Right ventricle myocardium inferior (tissue), 1 donor: ENCODE measurements around the gene VTI1A. TPM values are rescaled to one million over a fixed set of nuclear protein-coding genes. Genes with fewer than 3 reads are reported as not detected.

Experiments used
- ATAC-seq: fragments of 200-7000 bp; cut with Tn5 transposase; one replicate; pipeline ENCODE4 v1.9.1; 2020; ENCODE audit warnings: mild to moderate bottlenecking, moderate library complexity
- DNase-seq: peaks from one replicate; pipeline ENCODE4 v3.0.0; 2021; ENCODE audit errors: missing footprints
- intact Hi-C: fragments of 100-400 bp; cut with DNase I; formaldehyde crosslinking; loops from one replicate; pipeline ENCODE4 v1.11.0; 2022
- total RNA-seq: library from RNA; stranded (reverse); fragmentation: NEBNext Ultra II Directional; extraction: Animal tissue kit (Norgen Biotek cat#: 25700); gene quantifications from one replicate; pipeline ENCODE4 v1.2.1, GENCODE V29; 2021
- donor health status: DM: no; HTN: yes; CAD: no; lungs with severe emphysema.

VTI1A gene
- total RNA-seq, 1 donor from 2014 or later, result 21.2 TPM

- intact Hi-C loops, result no loop called here
- DNase-seq (no peak), ATAC-seq (no peak)
Observed at GRCh38 chr10:112689327-112690072, 242.5 kb downstream of the VTI1A start.

GRCh38 chr10:112695539-112695938 is 248.5 kb downstream of the VTI1A start:
- ATAC-seq (no peak), DNase-seq (no peak)
- intact Hi-C loops, result no loop called here

- ATAC-seq (no peak), DNase-seq (no peak)
- intact Hi-C loops, result no loop called here
Observed at GRCh38 chr10:112696592-112696991, 249.6 kb downstream of the VTI1A start.

- no peak for ATAC-seq
Observed at GRCh38 chr10:112698133-112698817, 251.3 kb downstream of the VTI1A start.

GRCh38 chr10:112698818-112699164 is 251.8 kb downstream of the VTI1A start:
- intact Hi-C loops, result no loop called here
- no peak for DNase-seq

More at GRCh38 chr10:112698133-112698817, 251.3 kb downstream of the VTI1A start:
- intact Hi-C loops, result no loop called here
- DNase-seq, result no peak

GRCh38 chr10:112700215-112700671 is 253.2 kb downstream of the VTI1A start:
- intact Hi-C loops, result no loop called here
- DNase-seq (no peak), ATAC-seq (no peak)

More at GRCh38 chr10:112698818-112699164, 251.8 kb downstream of the VTI1A start:
- peak; percentile 46 for ATAC-seq

- ATAC-seq (no peak), DNase-seq (no peak)
- intact Hi-C loops, result no loop called here
Observed at GRCh38 chr10:112701211-112701877, 254.3 kb downstream of the VTI1A start.

- intact Hi-C loops, result no loop called here
- ATAC-seq (no peak), DNase-seq (no peak)
Observed at GRCh38 chr10:112701878-112702255, 254.9 kb downstream of the VTI1A start.

GRCh38 chr10:112706577-112706976 is 259.6 kb downstream of the VTI1A start:
- ATAC-seq, result no peak
- DNase-seq, result no peak
- intact Hi-C loops, result no loop called here

- ATAC-seq, result no peak
- intact Hi-C loops, result no loop called here
- DNase-seq, result no peak
Observed at GRCh38 chr10:112708461-112708860, 261.4 kb downstream of the VTI1A start.

GRCh38 chr10:112710528-112710927 is 263.5 kb downstream of the VTI1A start:
- DNase-seq (no peak), ATAC-seq (no peak)
- intact Hi-C loops, result no loop called here

GRCh38 chr10:112711366-112711765 is 264.4 kb downstream of the VTI1A start:
- ATAC-seq (no peak), DNase-seq (no peak)
- intact Hi-C loops, result no loop called here

- intact Hi-C loops, result no loop called here
- DNase-seq (no peak), ATAC-seq (no peak)
Observed at GRCh38 chr10:112712536-112712935, 265.5 kb downstream of the VTI1A start.

- DNase-seq (no peak), ATAC-seq (no peak)
- intact Hi-C loops, result no loop called here
Observed at GRCh38 chr10:112713411-112713810, 266.4 kb downstream of the VTI1A start.

- no peak for ATAC-seq
- no peak for DNase-seq
- intact Hi-C loops, result no loop called here
Observed at GRCh38 chr10:112715581-112715980, 268.6 kb downstream of the VTI1A start.

- intact Hi-C loops, result no loop called here
- ATAC-seq (no peak), DNase-seq (no peak)
Observed at GRCh38 chr10:112716076-112716475, 269.1 kb downstream of the VTI1A start.

GRCh38 chr10:112716924-112717413 is 270.0 kb downstream of the VTI1A start:
- no peak for ATAC-seq
- intact Hi-C loops, result no loop called here
- no peak for DNase-seq

GRCh38 chr10:112720178-112720577 is 273.2 kb downstream of the VTI1A start:
- DNase-seq (no peak), ATAC-seq (no peak)
- intact Hi-C loops, result loop anchor here (5.0 kb wide), 3 partner anchors 397 to 802 kb away; no protein-coding TSS in a partner anchor

GRCh38 chr10:112721080-112721698 is 274.2 kb downstream of the VTI1A start:
- DNase-seq (no peak), ATAC-seq (peak; percentile 28)
- intact Hi-C loops, result loop anchor here (5.0 kb wide), 3 partner anchors 396 to 801 kb away; no protein-coding TSS in a partner anchor
